GM18502 (cell line): ENCODE data around the gene RAD21L1.

Experiments
- ATAC-seq: cut with Tn5 transposase; IDR thresholded peaks from one replicate; pipeline ENCODE4 v1.9.1; 2021; ENCODE audit warnings: mild to moderate bottlenecking; ENCODE audit not compliant: unreplicated experiment, poor library complexity

Gene RAD21L1

GRCh38 chr20:1287787-1288569 lies 62.1 kb downstream of the RAD21L1 start:
- ATAC-seq = no peak

GRCh38 chr20:1291191-1291741 lies 65.4 kb downstream of the RAD21L1 start:
- ATAC-seq = no peak

- no peak for ATAC-seq
Observed at GRCh38 chr20:1292620-1293019, 66.8 kb downstream of the RAD21L1 start.

- no peak for ATAC-seq
Observed at GRCh38 chr20:1293641-1294379, 68.0 kb downstream of the RAD21L1 start.

GRCh38 chr20:1294497-1294896 lies 68.7 kb downstream of the RAD21L1 start:
- ATAC-seq = no peak

- ATAC-seq = no peak
Observed at GRCh38 chr20:1295276-1295930, 69.6 kb downstream of the RAD21L1 start.

GRCh38 chr20:1296117-1296610 lies 70.3 kb downstream of the RAD21L1 start:
- no peak for ATAC-seq

GRCh38 chr20:1296922-1297321 lies 71.1 kb downstream of the RAD21L1 start:
- ATAC-seq = no peak

- no peak for ATAC-seq
Observed at GRCh38 chr20:1297486-1297885, 71.6 kb downstream of the RAD21L1 start.

- ATAC-seq = no peak
Observed at GRCh38 chr20:1298166-1298565, 72.3 kb downstream of the RAD21L1 start.

- ATAC-seq = no peak
Observed at GRCh38 chr20:1298888-1299511, 73.2 kb downstream of the RAD21L1 start.

GRCh38 chr20:1299522-1299921 lies 73.7 kb downstream of the RAD21L1 start:
- ATAC-seq = no peak

GRCh38 chr20:1300083-1300840 lies 74.4 kb downstream of the RAD21L1 start:
- ATAC-seq = no peak

- no peak for ATAC-seq
Observed at GRCh38 chr20:1301031-1301529, 75.2 kb downstream of the RAD21L1 start.

GRCh38 chr20:1302685-1303541 lies 77.1 kb downstream of the RAD21L1 start:
- ATAC-seq = no peak

GRCh38 chr20:1304710-1305515 lies 79.1 kb downstream of the RAD21L1 start:
- ATAC-seq = no peak
